GM23248 (cell line): ENCODE measurements around the gene POMZP3.
"Not testable (repeated sequence)": the region's sequence is repeated elsewhere in the genome, so short reads cannot be mapped to it uniquely, and the experiment has no call there.

Experiments
- EZH2 ChIP-seq: fragments of 200-600 bp; sonication (generic); IDR thresholded peaks from 2 replicates; pipeline ENCODE4 v1.6.1; 2018; ENCODE audit warnings: antibody characterized with exemption, mild to moderate bottlenecking; ENCODE audit not compliant: insufficient read depth, poor library complexity, severe bottlenecking
- EZH2phosphoT487 ChIP-seq: fragments of 200-600 bp; sonication (generic); IDR thresholded peaks from 2 replicates; pipeline ENCODE4 v1.6.1; 2018; ENCODE audit warnings: antibody characterized with exemption, moderate library complexity, mild to moderate bottlenecking, low read depth; ENCODE audit not compliant: insufficient read depth

DNA sequence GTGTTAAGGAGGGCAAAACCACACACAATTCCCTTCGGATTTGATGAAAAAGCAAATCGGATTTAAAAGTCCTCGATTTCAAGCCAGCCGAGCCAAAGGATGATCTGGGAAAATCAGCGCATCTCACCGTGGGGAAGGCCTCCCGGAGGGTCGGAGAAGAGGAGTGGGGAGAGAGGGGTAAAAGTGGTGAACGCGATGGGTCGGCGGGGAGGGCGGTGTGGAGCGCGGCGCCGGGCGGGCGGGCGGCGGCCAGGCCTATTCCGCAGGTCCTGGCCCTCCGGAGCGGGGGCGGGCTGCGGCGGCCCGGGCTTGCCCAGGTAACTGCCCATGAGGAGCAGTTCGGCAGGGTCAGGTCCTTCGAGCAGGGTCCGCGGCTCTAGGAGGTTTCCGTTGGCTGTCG is 498 bp downstream of the POMZP3 start:
- TF ChIP-seq EZH2, EZH2phosphoT487: not testable (repeated sequence)
